Right atrium auricular region (tissue), 2 donors: Measurements from ENCODE around the gene MLN. TPM values are rescaled to one million over a fixed set of nuclear protein-coding genes. Genes with fewer than 3 reads are reported as not detected.

Experiments used
- DNase-seq: peaks from one replicate; pipeline ENCODE4 v3.0.0-alpha.2; 2019; ENCODE audit warnings: low spot score
- H3K27ac ChIP-seq, 2 donors: fragments of 200-600 bp; sonication (generic); 1 replicate in 1 of 2; 2 replicates in 1 of 2; pipeline ENCODE4 v1.5.1; 2016 to 2019
- H3K27me3 ChIP-seq, 2 donors: fragments of 200-600 bp; sonication (generic); one replicate each; pipeline versions ENCODE4 v1.5.1 to v1.6.0; 2017 to 2019
- H3K36me3 ChIP-seq: fragments of 200-600 bp; sonication (generic); one replicate; pipeline ENCODE4 v1.5.1; 2016
- H3K4me1 ChIP-seq, 2 donors: fragments of 200-600 bp; sonication (generic); one replicate each; pipeline versions ENCODE4 v1.5.1 to v1.6.0; 2017 to 2019
- H3K4me3 ChIP-seq, 2 donors: fragments of 200-600 bp; sonication (generic); 1 replicate in 1 of 2; 2 replicates in 1 of 2; pipeline ENCODE4 v1.5.1; 2017 to 2019; ENCODE audit warnings: mild to moderate bottlenecking in 1 of 2, moderate library complexity in 1 of 2
- H3K9me3 ChIP-seq, 2 donors: fragments of 200-600 bp; sonication (generic); one replicate each; pipeline ENCODE4 v1.5.1; 2019
- total RNA-seq, 2 donors: library from RNA; depleted of rRNA; stranded (reverse); fragments of >200 nt; gene quantifications; one replicate each; pipeline ENCODE4 v1.1.0, GENCODE V29; 2016
- TF ChIP-seq, protein P1 (sequence below), 2 donors: fragments of 200-600 bp; sonication (generic); IDR thresholded peaks; one replicate each; pipeline ENCODE4 v1.5.1; 2019; ENCODE audit warnings: antibody characterized with exemption in 2 of 2

The MLN gene
- total RNA-seq, 2 donors from 2014 or later: not detected

DNA sequence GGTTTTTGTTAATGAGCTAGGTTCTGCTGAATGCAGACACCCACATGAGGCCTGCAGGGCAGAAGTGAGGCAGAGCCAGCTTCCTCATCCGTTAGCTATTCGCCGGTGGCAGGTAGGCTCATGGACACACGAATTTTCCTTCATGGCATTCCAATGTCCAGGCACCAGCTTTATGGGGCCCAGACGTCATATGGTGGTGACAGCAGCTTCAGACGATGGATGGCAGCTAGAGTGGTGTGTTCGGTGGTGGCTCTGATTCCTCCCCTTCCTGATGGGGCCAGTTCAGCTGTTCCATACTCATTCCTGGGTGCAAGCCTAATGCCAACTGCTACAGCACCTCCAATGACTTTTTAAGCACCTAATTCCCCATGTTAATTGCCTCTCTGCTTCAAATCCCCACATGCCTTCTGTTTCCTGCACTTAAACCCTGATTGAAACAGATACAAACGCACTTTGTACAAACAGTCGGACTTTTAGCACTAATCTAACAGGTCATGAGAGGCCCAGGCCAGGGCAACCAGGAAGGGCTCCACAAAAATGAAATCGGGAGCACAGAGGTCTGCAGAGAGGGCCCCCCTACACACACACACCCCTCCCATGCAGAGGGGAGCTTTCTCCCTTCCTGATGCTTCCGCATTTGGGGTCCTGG is 35.7 kb upstream of the MLN start:
- Histone ChIP-seq H3K36me3 (no peaks in the 10 kb centered on the region), H3K4me1 (peaks cover 0 to 15% of the 10 kb centered on the region in 2 donors), H3K9me3 (peaks cover 0 to 7% of the 10 kb centered on the region in 2 donors), H3K4me3 (no peak overlapping the region), H3K27me3 (no peaks in the 10 kb centered on the region), H3K27ac (no peak overlapping the region)
- TF ChIP-seq, protein P1, sequence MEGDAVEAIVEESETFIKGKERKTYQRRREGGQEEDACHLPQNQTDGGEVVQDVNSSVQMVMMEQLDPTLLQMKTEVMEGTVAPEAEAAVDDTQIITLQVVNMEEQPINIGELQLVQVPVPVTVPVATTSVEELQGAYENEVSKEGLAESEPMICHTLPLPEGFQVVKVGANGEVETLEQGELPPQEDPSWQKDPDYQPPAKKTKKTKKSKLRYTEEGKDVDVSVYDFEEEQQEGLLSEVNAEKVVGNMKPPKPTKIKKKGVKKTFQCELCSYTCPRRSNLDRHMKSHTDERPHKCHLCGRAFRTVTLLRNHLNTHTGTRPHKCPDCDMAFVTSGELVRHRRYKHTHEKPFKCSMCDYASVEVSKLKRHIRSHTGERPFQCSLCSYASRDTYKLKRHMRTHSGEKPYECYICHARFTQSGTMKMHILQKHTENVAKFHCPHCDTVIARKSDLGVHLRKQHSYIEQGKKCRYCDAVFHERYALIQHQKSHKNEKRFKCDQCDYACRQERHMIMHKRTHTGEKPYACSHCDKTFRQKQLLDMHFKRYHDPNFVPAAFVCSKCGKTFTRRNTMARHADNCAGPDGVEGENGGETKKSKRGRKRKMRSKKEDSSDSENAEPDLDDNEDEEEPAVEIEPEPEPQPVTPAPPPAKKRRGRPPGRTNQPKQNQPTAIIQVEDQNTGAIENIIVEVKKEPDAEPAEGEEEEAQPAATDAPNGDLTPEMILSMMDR (IDR thresholded peaks at IDR 0.05): no peak
- DNase-seq: no peak

DNA sequence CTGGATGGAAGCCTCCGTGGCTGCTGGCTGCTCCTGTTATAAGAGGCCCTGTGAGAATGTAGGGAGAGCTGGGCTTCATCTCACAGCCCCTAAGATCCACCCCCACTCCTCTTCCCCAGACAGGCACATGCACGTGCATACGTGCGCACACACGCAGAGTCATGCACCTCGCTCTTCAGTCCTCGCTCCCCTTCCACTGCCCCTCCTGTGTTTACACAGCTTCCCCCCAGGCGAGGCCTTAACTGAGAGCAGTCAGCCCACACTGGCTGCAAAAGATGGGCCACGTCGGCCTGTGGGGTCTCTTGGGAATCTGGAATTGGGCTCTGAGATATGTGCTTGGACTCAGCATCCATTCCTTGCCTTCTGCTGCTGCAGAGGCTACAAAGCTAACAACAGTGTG is 35.2 kb upstream of the MLN start:
- H3K4me3 ChIP-seq: no peak overlapping the region
- no peak for DNase-seq
- H3K27me3 ChIP-seq: no peaks in the 10 kb centered on the region
- H3K4me1 ChIP-seq: peaks cover 0 to 15% of the 10 kb centered on the region in 2 donors
- TF ChIP-seq, protein P1 (IDR thresholded peaks at IDR 0.05): no peak
- no peaks in the 10 kb centered on the region for H3K36me3 ChIP-seq
- no peak overlapping the region for H3K27ac ChIP-seq
- H3K9me3 ChIP-seq: peaks cover 0 to 7% of the 10 kb centered on the region in 2 donors

DNA sequence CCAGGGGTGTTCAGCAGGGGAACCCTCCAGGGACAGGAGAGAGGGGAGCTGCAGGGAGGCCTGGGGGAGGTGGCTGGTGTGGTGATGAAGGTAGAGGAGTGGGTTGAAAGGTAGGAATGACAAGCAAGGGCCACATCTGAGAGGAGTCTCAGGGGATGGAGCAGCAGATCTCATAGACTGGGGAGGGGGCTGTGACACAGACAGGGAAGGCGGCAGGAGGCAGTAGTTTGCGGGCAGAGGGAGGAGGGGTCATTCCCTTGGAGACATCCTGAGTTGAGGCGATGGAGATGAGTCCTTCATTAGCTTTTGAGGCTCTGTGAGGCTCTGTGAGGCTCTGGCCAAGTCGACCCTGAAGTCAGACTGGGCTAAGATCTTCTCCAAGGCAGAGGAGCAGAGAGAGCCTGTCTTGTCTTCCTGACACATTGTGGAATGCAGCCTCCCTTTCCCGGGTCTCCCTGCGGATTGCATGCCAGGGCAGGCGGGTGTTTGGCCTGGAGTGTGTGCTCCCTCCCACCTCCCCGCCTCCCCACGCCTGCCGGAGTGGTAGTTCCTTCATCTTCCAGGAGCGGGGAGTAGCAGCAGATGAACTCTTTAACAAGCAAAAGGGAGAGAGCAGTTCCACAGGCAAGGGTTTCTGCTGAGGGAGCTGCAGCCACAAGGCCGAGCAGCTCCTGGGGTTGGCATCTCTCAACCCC is 34.3 kb upstream of the MLN start:
- Histone ChIP-seq H3K36me3 (no peaks in the 10 kb centered on the region), H3K27ac (no peak overlapping the region), H3K27me3 (no peaks in the 10 kb centered on the region), H3K4me3 (no peak overlapping the region), H3K4me1 (peaks cover 0 to 15% of the 10 kb centered on the region in 2 donors), H3K9me3 (peaks cover 0 to 7% of the 10 kb centered on the region in 2 donors)
- DNase-seq: no peak
- TF ChIP-seq, protein P1 (IDR thresholded peaks at IDR 0.05): no peak

DNA sequence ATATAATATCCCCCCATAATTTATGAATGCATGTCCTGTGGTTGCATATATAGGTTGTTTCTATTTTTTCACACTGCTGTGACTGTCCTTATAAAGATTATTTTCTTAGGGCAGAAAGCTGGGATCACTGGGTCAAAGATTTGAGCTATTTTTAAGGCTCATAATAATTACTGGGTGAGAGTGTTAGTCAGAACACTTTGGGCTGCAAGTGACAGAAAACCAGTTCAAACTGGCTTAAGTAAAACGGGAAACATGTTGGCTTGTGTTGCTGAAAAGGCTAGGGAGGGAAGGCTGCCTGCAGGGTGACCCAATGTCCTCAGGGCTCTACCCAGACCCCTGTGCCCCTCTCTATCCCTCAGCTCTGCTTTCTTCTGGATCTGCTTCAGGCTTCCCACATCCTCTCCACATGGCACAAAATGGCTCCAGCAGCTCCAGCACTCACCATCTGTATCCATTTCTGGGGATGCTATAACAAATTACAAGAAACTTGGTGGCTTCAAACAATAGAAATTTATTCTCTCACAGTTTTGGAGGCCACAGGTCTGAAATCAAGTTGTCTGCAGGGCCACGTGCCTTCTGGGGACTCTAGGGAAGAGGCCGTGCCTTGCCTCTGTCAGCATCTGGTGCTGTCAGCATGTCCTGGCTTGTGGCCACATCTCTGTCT is 33.1 kb upstream of the MLN start:
- no peaks in the 10 kb centered on the region for H3K27me3 ChIP-seq
- no peak for DNase-seq
- H3K27ac ChIP-seq: no peak overlapping the region
- TF ChIP-seq, protein P1 (IDR thresholded peaks at IDR 0.05): no peak
- H3K9me3 ChIP-seq: peaks cover 0 to 7% of the 10 kb centered on the region in 2 donors
- no peak overlapping the region for H3K4me3 ChIP-seq
- peaks cover 0 to 15% of the 10 kb centered on the region in 2 donors for H3K4me1 ChIP-seq
- no peaks in the 10 kb centered on the region for H3K36me3 ChIP-seq

DNA sequence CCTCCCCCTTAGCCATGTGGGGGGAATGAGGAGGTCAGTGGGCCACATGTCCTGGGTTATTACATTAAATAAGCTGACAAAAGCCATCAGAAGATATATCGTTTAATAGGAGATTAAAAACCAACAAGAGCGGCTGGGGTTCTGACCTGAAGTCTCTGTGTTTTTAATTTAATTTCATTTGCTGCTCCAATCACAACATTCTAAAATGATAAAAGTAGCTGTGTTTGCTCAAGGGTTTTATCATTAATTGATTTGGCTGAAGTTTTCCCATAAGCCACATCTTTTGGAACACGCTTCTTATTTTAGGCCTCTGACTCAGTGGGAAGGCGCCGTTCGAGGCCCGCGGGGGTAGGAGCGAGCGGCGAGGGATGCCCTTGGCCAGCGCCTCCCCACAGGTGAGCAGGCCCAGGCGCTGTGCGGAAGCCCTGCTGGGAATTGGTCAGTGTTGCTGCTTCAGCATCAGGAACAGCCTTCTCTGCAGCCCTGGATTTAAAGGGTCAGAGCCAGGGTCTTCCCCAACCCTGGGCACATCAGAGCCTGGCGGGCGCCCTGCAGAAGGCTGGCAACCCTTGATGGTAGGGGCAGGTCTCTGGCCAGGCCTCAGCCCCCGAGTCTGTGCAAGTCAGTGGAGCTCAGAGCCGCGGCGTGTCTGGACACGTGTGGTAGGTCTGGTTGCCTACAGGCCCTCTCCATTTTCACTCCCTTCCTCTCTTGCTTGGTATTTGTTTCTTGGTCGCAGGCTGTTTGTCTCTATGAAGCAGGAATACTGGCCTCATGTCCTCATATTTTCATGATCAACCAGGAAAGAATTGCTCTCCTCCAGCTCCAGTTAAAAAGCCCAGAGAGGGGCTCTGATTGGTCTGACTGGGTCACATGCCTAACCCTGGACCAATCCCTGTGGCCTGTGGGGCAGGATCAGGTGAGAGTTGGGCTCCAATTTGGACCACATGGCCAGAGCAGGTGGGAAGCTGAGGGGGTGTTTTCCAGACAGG is 30.9 kb upstream of the MLN start:
- Histone ChIP-seq H3K9me3 (peaks cover 0 to 7% of the 10 kb centered on the region in 2 donors), H3K27ac (no peak overlapping the region), H3K27me3 (no peaks in the 10 kb centered on the region), H3K4me1 (peaks cover 0 to 6% of the 10 kb centered on the region in 2 donors), H3K36me3 (no peaks in the 10 kb centered on the region), H3K4me3 (no peak overlapping the region)
- DNase-seq: no peak
- TF ChIP-seq, protein P1 (IDR thresholded peaks at IDR 0.05): no peak
